Measurements from ENCODE around the gene PACRG. TPM values are rescaled to one million over a fixed set of nuclear protein-coding genes. Genes with fewer than 3 reads are reported as not detected.

PACRG gene
- total and polyA plus RNA-seq, 2 donors (not counting 3 experiments of a cell fraction or from before 2014, with no cell fraction given): 0.08 TPM; not detected in 1

DNA sequence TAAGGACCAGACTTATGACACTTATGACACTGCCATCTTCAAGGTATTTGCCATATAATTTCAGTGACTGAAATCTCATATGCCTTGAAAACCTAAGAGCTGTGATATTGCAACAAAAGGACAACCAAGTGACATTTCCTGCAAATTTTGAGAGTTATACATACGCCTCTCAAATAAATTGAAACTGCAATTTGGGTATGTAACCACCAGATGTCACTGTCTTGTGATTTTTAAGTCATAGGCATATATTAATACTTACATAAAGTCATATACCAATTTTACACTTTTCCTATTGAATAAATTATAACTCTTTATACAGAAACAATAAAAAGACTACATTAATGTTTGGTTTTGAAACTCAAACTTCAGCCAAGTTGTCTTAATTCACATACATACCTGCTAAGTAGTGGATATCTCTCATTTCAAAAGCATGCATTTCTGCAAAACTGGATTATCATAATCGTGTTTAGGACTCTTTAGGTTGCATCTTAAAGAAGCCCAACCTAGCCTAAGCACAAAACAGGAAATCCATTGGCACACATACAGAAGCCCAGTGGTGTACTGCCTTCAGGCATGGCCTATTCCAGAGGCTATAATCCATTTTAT, 180.2 kb downstream of the PACRG start:
- FAIRE-seq (peak; percentile 37), DNase-seq (ENCODE audit: low read depth, low spot score) (peak; percentile 22)
- Histone ChIP-seq H3K27ac (ENCODE audit: insufficient read depth, low read depth, low read length) (no peak overlapping the region), H3K9me1 (replicated peaks; ENCODE audit: control insufficient read depth, extremely low read depth, insufficient read depth, low read length) (no peaks in the 10 kb centered on the region), H3K36me3 (ENCODE audit: control insufficient read depth in 2 of 2, extremely low read depth in 1 of 2, insufficient read depth in 2 of 2, low read length in 2 of 2) (no peaks in the 10 kb centered on the region), H3K9ac (replicated peaks; ENCODE audit: extremely low read depth, insufficient read depth, low read length) (no peak overlapping the region), H3K79me2 (ENCODE audit: control insufficient read depth, insufficient read depth, low read length) (no peaks in the 10 kb centered on the region), H3K4me2 (ENCODE audit: insufficient read depth, low read length) (no peak overlapping the region), H3K27me3 (ENCODE audit: control insufficient read depth in 2 of 2, insufficient read depth in 2 of 2, low read length in 2 of 2) (no peaks in the 10 kb centered on the region), H3K4me1 (ENCODE audit: control insufficient read depth, extremely low read depth, insufficient read depth, low read length) (no peaks in the 10 kb centered on the region), H3K9me3 (replicated peaks; ENCODE audit: control insufficient read depth, insufficient read depth, low read length) (no peaks in the 10 kb centered on the region), H2AFZ (ENCODE audit: low read depth, low read length) (no peak overlapping the region), H3K4me3 (replicated peaks in 1 of 3; ENCODE audit: insufficient read depth in 1 of 3, low read depth in 1 of 3, low read length in 3 of 3) (no peak overlapping the region), H4K20me1 (replicated peaks; ENCODE audit: control insufficient read depth, extremely low read depth, insufficient read depth, low read length) (no peaks in the 10 kb centered on the region)
- CTCF ChIA-PET: interaction anchor here (1.0 kb wide), 1 partner anchor 1489 kb away, joined by 3 read pairs; no protein-coding TSS in a partner anchor
- dilution Hi-C loops (cut with MboI; ENCODE audit: extremely low pct_ligation_motif_present, low sequenced_read_pairs): no loop called here
- intact Hi-C loops (cut with micrococcal nuclease): loop anchor here (2.0 to 5.0 kb wide), 2 partner anchors 509 to 1049 kb away; no protein-coding TSS in a partner anchor
- POLR2A ChIA-PET: no interaction called here
- TF ChIP-seq POLR2AphosphoS5 (IDR thresholded peaks at IDR 0.05; ENCODE audit: insufficient read depth, low read depth, low read length) (no peak), FOS (IDR thresholded peaks at IDR 0.05; ENCODE audit: borderline replicate concordance, insufficient read depth, low read length) (no peak), MYC (IDR thresholded peaks at IDR 0.05; ENCODE audit: low read depth, low read length) (no peak), GATA2 (IDR thresholded peaks at IDR 0.05; ENCODE audit: insufficient read depth, insufficient read length, low read depth, low read length) (no peak), POLR2A (IDR thresholded peaks at IDR 0.05; ENCODE audit: low read depth, low read length) (no peak), EZH2 (IDR thresholded peaks at IDR 0.05; ENCODE audit: borderline replicate concordance, low read depth, low read length, severe bottlenecking) (no peak), JUN (IDR thresholded peaks at IDR 0.05; ENCODE audit: borderline replicate concordance, insufficient read depth, insufficient read length, low read depth) (no peak)
- TF ChIP-seq, protein P1, sequence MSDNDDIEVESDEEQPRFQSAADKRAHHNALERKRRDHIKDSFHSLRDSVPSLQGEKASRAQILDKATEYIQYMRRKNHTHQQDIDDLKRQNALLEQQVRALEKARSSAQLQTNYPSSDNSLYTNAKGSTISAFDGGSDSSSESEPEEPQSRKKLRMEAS (IDR thresholded peaks at IDR 0.05; ENCODE audit: insufficient read depth, insufficient read length): no peak
- TF ChIP-seq, protein P2, sequence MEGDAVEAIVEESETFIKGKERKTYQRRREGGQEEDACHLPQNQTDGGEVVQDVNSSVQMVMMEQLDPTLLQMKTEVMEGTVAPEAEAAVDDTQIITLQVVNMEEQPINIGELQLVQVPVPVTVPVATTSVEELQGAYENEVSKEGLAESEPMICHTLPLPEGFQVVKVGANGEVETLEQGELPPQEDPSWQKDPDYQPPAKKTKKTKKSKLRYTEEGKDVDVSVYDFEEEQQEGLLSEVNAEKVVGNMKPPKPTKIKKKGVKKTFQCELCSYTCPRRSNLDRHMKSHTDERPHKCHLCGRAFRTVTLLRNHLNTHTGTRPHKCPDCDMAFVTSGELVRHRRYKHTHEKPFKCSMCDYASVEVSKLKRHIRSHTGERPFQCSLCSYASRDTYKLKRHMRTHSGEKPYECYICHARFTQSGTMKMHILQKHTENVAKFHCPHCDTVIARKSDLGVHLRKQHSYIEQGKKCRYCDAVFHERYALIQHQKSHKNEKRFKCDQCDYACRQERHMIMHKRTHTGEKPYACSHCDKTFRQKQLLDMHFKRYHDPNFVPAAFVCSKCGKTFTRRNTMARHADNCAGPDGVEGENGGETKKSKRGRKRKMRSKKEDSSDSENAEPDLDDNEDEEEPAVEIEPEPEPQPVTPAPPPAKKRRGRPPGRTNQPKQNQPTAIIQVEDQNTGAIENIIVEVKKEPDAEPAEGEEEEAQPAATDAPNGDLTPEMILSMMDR (IDR thresholded peaks at IDR 0.05; ENCODE audit: extremely low read depth in 1 of 2, insufficient read depth in 1 of 2, low read depth in 1 of 2, low read length in 2 of 2): no peak
- BruUV-seq (replicated peaks): no TSS peak
